Measurements from ENCODE around the gene SEMA4C.

- TF ChIP-seq, protein P1, sequence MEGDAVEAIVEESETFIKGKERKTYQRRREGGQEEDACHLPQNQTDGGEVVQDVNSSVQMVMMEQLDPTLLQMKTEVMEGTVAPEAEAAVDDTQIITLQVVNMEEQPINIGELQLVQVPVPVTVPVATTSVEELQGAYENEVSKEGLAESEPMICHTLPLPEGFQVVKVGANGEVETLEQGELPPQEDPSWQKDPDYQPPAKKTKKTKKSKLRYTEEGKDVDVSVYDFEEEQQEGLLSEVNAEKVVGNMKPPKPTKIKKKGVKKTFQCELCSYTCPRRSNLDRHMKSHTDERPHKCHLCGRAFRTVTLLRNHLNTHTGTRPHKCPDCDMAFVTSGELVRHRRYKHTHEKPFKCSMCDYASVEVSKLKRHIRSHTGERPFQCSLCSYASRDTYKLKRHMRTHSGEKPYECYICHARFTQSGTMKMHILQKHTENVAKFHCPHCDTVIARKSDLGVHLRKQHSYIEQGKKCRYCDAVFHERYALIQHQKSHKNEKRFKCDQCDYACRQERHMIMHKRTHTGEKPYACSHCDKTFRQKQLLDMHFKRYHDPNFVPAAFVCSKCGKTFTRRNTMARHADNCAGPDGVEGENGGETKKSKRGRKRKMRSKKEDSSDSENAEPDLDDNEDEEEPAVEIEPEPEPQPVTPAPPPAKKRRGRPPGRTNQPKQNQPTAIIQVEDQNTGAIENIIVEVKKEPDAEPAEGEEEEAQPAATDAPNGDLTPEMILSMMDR (IDR thresholded peaks at IDR 0.05), result no peak
- TF ChIP-seq POLR2A (IDR thresholded peaks at IDR 0.05), result no peak
Observed at GRCh38 chr2:96867756-96868554, 1.9 kb downstream of the SEMA4C start.

Data from testis (tissue), 2 donors.